Ovary (tissue), 3 donors: ENCODE results near the gene RCSD1.

Experiments
- CTCF ChIP-seq, 3 donors: fragments of 450-650 bp in 2 of 3; fragments of 200-600 bp in 1 of 3; IDR thresholded peaks; one replicate each; pipeline versions ENCODE4 v1.5.1 to v1.8.0; 2016 to 2022; ENCODE audit warnings: antibody characterized with exemption in 3 of 3, mild to moderate bottlenecking in 1 of 3
- POLR2A ChIP-seq: fragments of 450-650 bp; IDR thresholded peaks from one replicate; pipeline ENCODE4 v1.6.1; 2017; ENCODE audit warnings: antibody characterized with exemption, mild to moderate bottlenecking, moderate library complexity
- donor health status: DM: no; HTN: no; CAD: no.

- no peak for TF ChIP-seq CTCF (IDR thresholded peaks at IDR 0.05)
- TF ChIP-seq POLR2A = no peak
Observed at GRCh38 chr1:167690053-167690452, 60.0 kb downstream of the RCSD1 start.
